Neuron (in vitro differentiated cells): Measurements from ENCODE around the gene PIEZO1.

Experiments used
- H2AFZ ChIP-seq: one replicate; pipeline ENCODE4 v1.6.1; 2013; ENCODE audit warnings: low read depth, mild to moderate bottlenecking, inconsistent platforms, low read length, moderate library complexity
- H3K27me3 ChIP-seq: one replicate; pipeline ENCODE4 v1.6.1; 2013; ENCODE audit warnings: low read length; ENCODE audit not compliant: insufficient read depth
- H3K36me3 ChIP-seq: one replicate; pipeline ENCODE4 v1.6.1; 2013; ENCODE audit warnings: low read length; ENCODE audit not compliant: insufficient read depth
- H3K4me1 ChIP-seq: one replicate; pipeline ENCODE4 v1.6.1; 2013; ENCODE audit warnings: low read length; ENCODE audit not compliant: insufficient read depth
- H3K4me3 ChIP-seq: 2 replicates; pipeline ENCODE4 v1.5.1; 2013; ENCODE audit warnings: mild to moderate bottlenecking, low read length, moderate library complexity
- H3K9me3 ChIP-seq: one replicate; pipeline ENCODE4 v1.6.1; 2013; ENCODE audit warnings: low read length

PIEZO1 gene

GRCh38 chr16:88700322-88700635 is 84.7 kb downstream of the PIEZO1 start:
- H3K36me3 ChIP-seq = peaks cover 16% of the 10 kb centered on the region
- no peaks in the 10 kb centered on the region for H3K27me3 ChIP-seq
- H2AFZ ChIP-seq = no peak overlapping the region
- H3K4me1 ChIP-seq = peaks cover 6% of the 10 kb centered on the region
- no peak overlapping the region for H3K4me3 ChIP-seq
- H3K9me3 ChIP-seq = no peaks in the 10 kb centered on the region

- H3K4me1 ChIP-seq = no peaks in the 10 kb centered on the region
- no peaks in the 10 kb centered on the region for H3K27me3 ChIP-seq
- no peaks in the 10 kb centered on the region for H3K9me3 ChIP-seq
- peaks cover 16% of the 10 kb centered on the region for H3K36me3 ChIP-seq
- H2AFZ ChIP-seq = no peak overlapping the region
- no peak overlapping the region for H3K4me3 ChIP-seq
Measured at GRCh38 chr16:88699180-88699579, 85.8 kb downstream of the PIEZO1 start.

DNA sequence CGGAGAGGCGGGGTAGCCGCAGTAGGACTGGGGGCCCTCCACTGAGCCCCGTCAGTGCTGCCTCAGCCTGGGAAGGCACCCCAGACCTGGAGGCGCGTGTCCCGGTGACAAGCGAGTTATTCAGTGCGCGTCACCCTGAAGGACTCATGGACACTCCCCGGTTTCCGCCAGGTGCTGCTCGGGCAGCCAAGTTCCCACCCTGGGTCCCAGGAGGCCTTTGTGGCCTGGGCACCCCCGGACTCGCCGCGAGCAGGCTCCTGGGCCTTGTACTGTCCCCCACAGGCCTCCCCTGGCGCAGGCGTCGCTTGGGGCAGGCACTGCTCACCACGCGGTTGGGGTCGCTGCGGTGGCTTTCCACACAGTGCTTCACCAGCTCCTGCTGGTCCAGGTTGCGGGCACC is 86.4 kb downstream of the PIEZO1 start:
- no peaks in the 10 kb centered on the region for H3K4me1 ChIP-seq
- H2AFZ ChIP-seq = no peak overlapping the region
- no peaks in the 10 kb centered on the region for H3K27me3 ChIP-seq
- no peaks in the 10 kb centered on the region for H3K9me3 ChIP-seq
- no peak overlapping the region for H3K4me3 ChIP-seq
- peaks cover 16% of the 10 kb centered on the region for H3K36me3 ChIP-seq

DNA sequence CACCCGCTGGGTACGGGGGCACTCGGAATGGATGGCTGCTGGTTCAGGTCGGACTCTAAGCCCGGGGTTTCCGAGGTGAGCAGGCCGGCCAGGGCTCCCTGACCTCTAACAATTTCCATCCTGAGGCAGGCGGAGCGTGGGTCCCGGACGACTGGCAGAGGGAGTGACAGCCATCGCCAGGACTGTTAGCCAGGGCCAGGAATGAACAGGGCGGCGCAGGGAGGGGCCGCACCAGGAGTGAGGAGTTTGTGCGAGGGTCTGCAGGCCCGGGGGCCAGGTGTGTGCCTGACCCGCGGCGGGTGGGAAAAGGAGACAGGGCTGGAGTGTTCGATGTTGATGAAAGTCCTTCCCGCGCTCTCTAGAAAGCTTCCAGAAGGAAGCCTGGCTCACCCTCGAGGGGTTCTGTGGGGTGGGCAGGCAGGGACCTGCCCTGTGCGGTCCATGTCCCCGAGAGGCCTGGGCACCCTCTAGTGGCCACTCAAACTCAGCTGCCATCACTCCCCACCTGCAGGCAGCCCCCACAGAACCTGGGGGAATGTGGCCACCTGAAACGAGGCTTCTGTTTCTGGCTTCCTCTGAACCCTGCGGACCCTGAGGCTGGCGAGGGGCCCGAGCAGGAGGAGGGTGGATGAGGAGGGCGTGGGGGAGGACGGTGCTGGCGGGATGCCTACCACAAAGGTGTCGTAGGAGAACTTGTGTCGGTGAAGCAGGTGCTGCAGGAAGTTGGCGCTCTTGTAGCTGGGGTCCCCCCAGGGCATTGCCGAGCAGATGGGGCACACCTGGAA is 87.0 kb downstream of the PIEZO1 start:
- no peaks in the 10 kb centered on the region for H3K4me1 ChIP-seq
- H2AFZ ChIP-seq = no peak overlapping the region
- H3K9me3 ChIP-seq = no peaks in the 10 kb centered on the region
- H3K36me3 ChIP-seq = peaks cover 16% of the 10 kb centered on the region
- H3K4me3 ChIP-seq = no peak overlapping the region
- no peaks in the 10 kb centered on the region for H3K27me3 ChIP-seq

DNA sequence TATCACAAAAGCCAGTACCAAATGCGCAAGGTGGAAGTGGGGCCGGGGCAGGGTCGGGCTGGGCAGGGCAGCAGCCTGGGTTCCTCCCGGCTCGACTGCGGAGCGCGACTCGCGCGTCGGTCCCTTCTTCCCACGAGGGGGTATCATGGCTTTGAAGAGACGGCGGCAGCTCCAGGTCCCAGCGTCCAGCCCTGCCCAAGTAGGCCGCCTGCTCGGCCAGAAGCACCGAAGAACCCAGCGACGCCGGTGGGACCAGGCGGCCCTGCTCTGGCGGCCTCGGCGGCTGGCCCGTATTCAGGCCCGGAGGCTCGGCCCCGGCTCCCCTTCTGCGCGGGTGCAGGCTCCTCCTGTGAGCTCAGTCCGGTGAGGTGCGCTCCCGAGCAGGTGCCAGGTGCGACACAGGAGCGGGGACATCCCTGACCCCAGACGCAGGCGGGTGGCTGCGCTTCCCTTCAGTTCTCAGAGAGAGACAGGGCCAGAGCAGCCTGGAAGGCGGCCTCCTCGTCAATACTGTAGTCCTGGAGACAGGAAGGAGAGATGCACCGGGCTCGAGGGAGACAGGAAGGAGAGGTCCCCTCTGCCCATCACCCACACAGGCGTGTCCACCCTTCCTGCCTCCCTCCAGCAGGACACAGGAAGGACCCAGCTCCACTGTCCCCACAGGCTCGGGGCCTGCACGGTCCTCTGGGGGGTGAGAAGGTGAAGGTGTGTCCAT is 87.7 kb downstream of the PIEZO1 start:
- no peaks in the 10 kb centered on the region for H3K9me3 ChIP-seq
- H3K4me3 ChIP-seq = no peak overlapping the region
- no peaks in the 10 kb centered on the region for H3K4me1 ChIP-seq
- peaks cover 16% of the 10 kb centered on the region for H3K36me3 ChIP-seq
- no peak overlapping the region for H2AFZ ChIP-seq
- H3K27me3 ChIP-seq = no peaks in the 10 kb centered on the region

DNA sequence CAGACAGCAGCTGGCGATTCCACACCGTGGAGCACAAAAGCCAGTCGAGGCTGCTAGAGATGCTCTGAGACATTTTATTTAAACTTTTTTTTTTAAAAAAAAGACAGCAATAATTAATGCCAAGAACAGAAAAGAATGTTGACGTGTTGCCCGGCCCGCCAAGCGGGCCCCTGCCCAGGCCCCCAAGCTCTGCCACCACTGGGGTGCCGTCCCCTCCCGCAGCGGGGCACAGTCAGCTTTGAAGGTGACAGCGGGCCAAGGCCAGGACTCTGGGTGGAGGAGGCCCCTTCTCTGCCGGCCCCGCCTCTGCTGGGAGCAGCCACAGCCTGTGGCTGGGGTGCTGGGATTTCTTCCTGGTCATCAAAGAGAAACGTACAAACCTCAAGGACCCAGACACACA is 88.6 kb downstream of the PIEZO1 start:
- Histone ChIP-seq H3K9me3 (no peaks in the 10 kb centered on the region), H3K27me3 (peaks cover 2% of the 10 kb centered on the region), H2AFZ (no peak overlapping the region), H3K36me3 (peaks cover 16% of the 10 kb centered on the region), H3K4me1 (no peaks in the 10 kb centered on the region), H3K4me3 (no peak overlapping the region)

DNA sequence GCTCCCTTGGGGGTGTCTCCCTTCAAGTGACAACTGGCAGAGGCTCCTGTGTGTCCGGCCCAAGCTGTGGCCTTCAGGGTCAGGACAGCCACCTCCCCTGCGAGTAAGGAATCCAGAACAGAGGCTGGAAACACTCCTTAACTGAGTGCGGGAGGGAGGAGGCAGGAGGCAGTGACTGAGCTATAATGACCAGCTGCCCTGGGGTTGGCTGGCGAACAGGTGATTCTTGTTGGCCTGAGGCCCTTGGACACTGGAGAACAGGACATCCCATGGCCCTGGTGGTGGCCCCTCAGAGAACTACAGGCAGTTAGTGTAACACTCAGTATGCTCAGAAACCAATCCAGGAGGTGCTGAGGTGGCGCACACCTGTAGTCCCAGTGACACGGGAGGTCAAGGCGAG is 89.3 kb downstream of the PIEZO1 start:
- H3K4me1 ChIP-seq = no peaks in the 10 kb centered on the region
- no peak overlapping the region for H3K4me3 ChIP-seq
- peaks cover 8% of the 10 kb centered on the region for H3K27me3 ChIP-seq
- no peak overlapping the region for H2AFZ ChIP-seq
- no peaks in the 10 kb centered on the region for H3K9me3 ChIP-seq
- H3K36me3 ChIP-seq = peaks cover 16% of the 10 kb centered on the region

DNA sequence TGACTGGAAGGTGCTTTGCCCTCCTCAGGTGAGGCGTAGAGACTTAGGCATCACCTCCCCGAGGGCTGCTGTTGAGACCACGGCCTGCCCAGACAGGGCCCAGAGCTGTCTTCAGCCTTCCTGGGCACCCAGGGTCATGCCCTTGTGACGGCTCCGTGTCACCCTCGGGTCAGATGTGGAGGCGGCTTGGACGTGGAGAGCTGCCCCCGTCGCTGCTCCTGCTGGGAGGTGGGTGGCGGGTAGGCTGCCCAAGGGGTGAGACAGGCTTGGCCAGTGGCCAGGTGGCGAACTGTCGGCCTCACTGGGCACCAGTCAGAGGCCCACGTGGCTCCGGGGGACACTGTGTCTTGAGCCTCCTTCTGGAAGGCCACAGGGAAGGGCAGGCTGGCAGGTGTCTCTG is 89.8 kb downstream of the PIEZO1 start:
- Histone ChIP-seq H3K4me3 (no peak overlapping the region), H3K27me3 (peaks cover 13% of the 10 kb centered on the region), H3K4me1 (no peaks in the 10 kb centered on the region), H3K9me3 (no peaks in the 10 kb centered on the region), H3K36me3 (peaks cover 16% of the 10 kb centered on the region), H2AFZ (no peak overlapping the region)

DNA sequence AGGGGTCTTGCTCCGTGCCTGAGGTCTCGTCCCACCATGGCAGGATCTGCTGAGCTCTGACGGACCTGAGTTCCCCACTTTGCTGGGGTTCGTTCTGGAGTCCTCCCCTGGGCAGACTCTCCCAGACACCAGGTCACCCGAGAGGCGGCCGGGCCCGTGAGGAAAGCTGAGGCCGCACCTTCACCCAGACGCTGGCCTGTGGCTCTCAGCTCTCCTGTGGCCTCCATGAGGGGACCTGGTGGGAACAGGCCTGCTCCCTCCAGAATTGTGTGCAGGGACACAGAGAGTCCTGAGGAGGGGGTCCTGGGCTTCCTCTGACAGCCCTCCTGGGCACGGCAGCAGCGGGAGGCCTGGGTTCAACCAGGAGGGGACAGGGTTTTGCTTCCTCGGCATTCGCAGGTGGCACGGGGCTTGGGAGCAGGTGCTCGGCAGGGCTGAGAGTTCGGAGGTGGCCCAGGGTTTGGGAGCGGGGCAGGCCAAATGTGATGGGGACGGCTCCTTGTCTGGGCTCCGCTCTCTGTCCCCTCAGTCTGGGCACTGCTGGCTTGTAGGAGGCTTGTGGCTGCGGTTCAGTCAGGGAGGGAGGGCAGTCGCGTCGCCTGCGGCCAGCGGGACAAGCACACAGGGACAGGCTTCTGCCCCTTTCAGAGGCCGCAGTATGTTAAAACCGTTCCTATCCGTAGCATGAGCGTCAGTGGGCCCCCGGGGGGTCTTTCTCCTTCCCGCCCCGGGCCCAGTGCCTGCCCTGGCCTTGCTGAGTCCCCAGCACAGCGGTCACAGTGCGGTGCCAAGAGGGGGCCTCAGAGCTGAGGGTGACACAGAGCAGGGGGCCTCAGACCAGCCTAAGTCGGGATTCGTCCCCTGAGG is 90.6 kb downstream of the PIEZO1 start:
- H3K27me3 ChIP-seq = peaks cover 16% of the 10 kb centered on the region
- no peak overlapping the region for H2AFZ ChIP-seq
- no peak overlapping the region for H3K4me3 ChIP-seq
- peaks cover 16% of the 10 kb centered on the region for H3K36me3 ChIP-seq
- no peaks in the 10 kb centered on the region for H3K9me3 ChIP-seq
- H3K4me1 ChIP-seq = no peaks in the 10 kb centered on the region

DNA sequence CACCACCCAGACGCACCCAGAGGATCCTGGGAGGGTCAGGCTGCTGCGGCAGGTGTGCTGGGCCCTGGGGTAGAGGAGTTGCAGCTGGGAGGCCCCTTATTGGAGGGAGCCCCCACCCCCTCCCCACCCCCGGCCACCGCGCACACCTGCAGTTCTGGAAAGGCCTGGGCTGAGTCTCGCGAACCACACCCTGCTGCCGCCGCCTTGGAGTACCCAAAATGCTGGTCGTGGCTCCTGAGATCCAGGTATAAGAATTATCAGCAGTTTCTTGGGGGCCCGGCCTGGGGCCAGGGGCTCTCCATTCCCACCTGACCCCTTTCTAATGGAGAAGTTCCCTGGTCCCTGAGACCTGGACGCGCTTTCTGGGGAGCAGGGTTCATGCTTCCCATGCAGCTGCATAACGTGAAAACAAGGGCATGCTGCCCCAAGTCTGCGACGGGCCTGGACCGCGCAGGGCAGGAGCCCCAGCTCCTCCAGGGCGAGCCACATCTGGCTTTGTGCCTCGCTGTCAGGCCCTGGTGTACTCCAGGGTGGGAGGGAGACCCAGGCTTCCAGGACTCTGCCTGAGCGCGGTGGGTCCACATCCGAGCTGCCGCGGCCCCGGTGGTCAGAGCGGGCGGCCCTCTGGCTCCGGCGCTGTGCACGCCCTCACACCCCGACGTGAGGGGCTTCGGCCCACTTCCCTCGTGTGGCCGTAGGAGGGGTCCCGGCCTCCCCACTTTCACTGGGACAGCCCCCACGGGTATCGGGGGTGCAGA is 91.4 kb downstream of the PIEZO1 start:
- Histone ChIP-seq H3K9me3 (no peaks in the 10 kb centered on the region), H3K36me3 (peaks cover 13% of the 10 kb centered on the region), H3K4me3 (no peak overlapping the region), H2AFZ (no peak overlapping the region), H3K4me1 (no peaks in the 10 kb centered on the region), H3K27me3 (peaks cover 23% of the 10 kb centered on the region)

DNA sequence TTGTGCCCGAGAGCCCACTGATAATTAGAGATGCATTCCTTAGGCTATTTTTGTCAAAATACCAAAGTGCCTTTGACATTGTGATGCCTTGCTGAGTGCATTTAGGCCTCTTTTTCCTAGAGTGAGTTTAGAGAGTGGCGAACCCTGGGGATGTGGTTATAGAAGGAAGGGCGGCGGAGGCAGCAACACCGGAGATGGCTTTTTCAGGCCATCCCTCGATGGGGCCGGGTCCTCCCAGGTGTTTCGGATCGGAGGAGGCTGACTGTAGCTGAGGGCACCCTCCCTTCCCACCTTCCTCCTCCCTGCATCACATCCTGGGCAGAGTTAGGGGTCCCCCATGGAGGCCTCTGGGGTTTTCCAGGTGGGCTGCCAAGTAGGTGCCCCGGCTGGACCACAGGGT is 92.2 kb downstream of the PIEZO1 start:
- Histone ChIP-seq H3K4me3 (no peak overlapping the region), H3K36me3 (peaks cover 6% of the 10 kb centered on the region), H3K9me3 (no peaks in the 10 kb centered on the region), H3K27me3 (peaks cover 30% of the 10 kb centered on the region), H2AFZ (no peak overlapping the region), H3K4me1 (no peaks in the 10 kb centered on the region)

GRCh38 chr16:88691924-88692560 is 93.0 kb downstream of the PIEZO1 start:
- Histone ChIP-seq H3K4me3 (no peak overlapping the region), H2AFZ (no peak overlapping the region)

More at GRCh38 chr16:88691924-88692560, 93.0 kb downstream of the PIEZO1 start:
- H3K9me3 ChIP-seq = no peaks in the 10 kb centered on the region
- H3K36me3 ChIP-seq = no peaks in the 10 kb centered on the region
- H3K27me3 ChIP-seq = peaks cover 35% of the 10 kb centered on the region
- peaks cover 2% of the 10 kb centered on the region for H3K4me1 ChIP-seq
